HG02973 (cell line): Measurements from ENCODE around the gene ERC2.

ENCODE experiments used
- ATAC-seq: cut with Tn5 transposase; IDR thresholded peaks from one replicate; pipeline ENCODE4 v1.9.1; 2021; ENCODE audit warnings: moderate library complexity; ENCODE audit not compliant: unreplicated experiment

The ERC2 gene

DNA sequence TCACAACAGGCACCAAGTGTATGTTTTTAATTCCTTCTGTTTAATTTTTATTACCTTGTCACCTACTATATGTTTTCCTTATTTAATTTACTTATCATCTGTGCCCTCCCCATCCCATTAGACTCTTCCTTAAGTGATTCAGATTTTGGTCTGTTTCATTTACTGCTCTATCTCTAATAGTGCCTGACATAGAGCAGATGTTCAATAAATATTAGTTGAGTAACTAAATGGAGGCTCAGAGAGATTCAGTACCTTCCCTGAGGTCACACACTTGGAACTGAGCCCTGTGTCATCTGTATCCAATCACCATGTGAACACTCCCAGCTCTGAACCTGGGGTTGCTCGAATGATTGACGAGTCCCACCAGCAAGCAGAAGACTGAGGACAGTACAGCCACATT is 663.1 kb downstream of the ERC2 start:
- no peak for ATAC-seq

DNA sequence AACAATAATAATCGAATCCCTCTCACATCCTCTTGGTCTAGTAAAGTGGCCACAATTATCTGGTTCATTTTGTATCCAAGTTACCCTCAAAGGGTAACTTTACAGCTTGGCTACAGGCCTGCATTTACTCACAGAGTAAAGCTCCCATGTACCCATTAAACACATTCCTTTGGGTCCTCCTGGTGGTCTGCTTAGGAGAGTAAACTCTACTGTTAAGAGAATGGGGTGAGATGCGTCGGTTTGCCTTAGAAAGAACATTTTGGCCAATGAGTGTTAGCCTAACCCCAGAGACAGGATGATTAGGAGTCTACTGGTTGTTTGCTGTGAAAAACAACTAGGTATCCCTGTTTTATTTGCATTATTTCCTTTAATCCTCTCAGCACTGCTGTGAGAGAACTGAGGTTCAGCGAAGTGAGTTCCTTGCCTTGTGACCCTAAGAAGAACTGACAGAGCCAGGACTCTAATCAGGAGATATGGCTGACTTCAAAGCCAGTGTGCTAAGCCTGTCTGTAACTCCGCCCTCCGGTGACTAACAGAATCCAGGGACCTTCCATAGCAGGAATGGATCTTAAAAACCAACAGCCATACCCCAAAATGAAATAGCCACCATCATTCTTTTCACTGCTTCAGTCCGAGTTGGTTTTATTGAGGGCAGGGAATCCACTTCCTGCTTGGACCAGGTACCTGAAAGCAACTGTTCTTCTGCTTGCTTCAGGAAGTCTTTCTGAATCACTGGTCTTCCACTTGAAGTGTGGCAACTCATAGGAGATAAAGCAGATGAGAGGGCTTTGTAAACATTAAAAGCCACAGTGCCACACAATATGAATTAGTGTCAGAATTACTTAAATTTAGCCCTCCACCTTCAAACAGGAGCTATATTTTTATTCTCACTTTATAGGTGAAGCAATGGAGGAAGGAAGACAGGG is 663.8 kb downstream of the ERC2 start:
- no peak for ATAC-seq

GRCh38 chr3:55802816-55803215 is 665.5 kb downstream of the ERC2 start:
- ATAC-seq: no peak

DNA sequence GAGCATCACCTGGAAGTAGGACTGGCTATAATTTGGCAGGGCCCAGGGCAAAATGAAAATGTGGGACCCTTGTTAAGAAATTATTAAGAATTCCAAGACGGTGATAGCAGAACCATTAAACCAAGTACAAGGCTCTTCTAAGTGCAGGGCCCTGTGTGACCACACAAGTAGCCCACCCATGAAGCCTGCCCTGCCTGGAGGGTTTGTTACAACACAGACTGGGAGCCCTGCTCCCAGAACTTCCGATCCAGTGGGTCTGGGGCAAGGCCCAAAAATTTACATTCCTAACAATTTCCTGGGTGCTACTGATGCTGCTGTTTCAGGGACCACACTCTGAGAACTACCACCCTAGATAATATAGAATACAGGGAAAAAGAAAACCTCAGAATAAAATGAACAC is 666.6 kb downstream of the ERC2 start:
- no peak for ATAC-seq

GRCh38 chr3:55801068-55801467 is 667.2 kb downstream of the ERC2 start:
- no peak for ATAC-seq

- no peak for ATAC-seq
Observed at GRCh38 chr3:55797775-55798174, 670.5 kb downstream of the ERC2 start.

- ATAC-seq: no peak
Observed at GRCh38 chr3:55797084-55797483, 671.2 kb downstream of the ERC2 start.

DNA sequence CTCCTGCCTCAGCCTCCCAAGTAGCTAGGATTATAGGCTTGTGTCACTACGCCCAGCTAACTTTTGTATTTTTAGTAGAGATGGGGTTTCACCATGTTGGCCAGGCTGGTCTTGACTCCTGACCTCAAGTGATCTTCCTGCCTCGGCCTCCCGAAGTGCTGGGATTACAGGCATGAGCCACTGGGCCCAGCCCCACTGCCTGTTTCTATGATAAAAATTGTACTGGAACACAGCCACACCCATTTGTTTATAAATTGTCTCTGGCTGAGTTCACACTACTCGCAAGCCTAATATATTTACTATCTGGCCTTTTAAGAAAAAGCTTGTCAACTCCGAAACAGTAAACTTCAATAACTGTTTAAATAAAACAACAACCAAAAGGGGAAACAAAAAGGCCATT is 671.7 kb downstream of the ERC2 start:
- ATAC-seq: no peak

DNA sequence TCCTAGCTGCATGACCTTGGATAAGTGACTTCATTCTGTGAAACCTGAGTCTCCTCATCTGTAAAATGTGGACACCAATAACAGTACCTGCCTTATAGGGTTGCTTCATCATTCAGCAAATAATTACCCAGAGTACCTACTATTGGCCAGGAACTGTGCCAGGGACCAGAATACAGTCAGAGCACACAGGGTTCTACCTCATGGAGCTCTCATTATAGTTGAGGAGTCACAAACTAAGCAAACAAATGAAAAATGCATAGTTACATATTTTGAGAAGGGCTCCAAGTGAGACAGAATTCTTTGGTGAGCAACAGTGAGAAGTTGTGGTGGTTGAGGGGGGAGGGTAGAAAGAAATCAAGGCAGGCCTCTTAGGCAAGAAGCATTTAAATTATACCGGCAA is 672.5 kb downstream of the ERC2 start:
- ATAC-seq: no peak

DNA sequence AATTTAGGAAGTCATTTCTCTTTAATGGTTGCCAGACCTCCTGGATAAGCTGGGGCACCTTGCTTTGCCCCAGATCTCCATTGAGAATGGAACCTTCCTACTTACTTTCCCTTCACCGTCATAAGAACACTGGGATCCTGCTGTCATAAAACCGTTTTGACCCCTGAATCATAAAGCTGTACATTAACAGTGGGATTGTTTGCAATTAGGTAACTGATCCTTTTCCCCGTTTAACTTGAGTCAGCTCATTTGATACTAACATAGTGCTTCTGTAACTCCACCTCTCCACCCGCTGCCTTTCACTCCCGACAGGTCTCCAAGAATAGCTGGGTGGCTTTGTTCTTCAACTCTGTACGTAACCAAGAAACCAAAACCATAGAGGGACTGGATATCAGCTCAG is 673.0 kb downstream of the ERC2 start:
- no peak for ATAC-seq

GRCh38 chr3:55792742-55793141 is 675.5 kb downstream of the ERC2 start:
- no peak for ATAC-seq

DNA sequence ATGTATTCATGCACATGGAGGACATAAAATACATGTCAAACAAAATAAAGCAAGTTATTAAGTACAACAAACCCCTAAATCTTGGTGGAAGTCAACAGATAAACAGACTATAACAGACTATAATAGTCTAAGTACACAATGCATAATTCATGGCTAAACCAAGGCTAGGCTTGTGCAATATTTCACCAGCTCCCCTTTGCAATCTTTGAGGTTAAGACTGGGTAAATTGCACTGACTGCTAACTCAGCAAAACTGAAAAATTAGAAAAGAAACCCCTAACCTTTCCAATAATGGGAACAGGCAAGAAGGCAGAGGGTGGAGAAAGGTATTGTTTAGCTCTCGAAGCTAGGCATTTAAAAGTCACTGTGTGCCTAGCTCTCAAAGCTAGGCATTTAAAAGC is 676.3 kb downstream of the ERC2 start:
- ATAC-seq: no peak

DNA sequence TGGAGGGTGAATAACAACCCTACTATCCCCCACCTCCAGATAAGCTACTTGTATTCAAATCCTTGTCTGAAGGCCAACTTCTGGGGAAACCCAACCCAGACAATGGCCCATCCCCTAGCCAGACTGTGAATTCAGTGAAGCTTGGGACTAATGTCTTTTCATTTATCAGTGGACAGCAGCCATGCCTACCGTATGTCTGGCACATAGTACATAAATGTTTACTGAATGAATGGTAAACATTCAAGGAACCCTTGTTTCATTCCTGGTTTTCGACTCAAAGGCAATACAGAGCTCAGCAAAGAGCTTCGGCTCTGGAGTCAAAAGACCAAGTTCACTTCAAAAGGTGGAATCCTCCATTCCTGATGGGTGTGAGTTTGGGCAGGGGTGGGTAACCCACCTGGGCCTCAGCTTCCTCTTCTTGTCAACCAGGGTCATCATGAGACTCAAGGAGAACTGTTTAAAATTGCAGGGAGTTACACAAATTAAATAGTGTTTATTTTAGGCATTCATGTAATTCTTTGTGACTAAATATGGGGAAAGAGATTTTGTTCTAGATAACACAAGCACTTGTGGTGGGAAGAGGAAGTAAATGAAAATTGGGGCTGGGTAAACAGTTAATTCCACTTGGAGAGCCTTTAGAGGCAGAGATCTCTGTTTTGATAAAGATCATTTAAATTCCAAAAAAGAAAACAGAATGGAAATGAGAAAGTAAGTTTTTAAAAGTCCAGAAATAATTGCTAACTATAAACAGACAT is 677.5 kb downstream of the ERC2 start:
- ATAC-seq: no peak

- ATAC-seq: no peak
Observed at GRCh38 chr3:55789516-55789915, 678.8 kb downstream of the ERC2 start.

- ATAC-seq: no peak
Observed at GRCh38 chr3:55782807-55783206, 685.5 kb downstream of the ERC2 start.

DNA sequence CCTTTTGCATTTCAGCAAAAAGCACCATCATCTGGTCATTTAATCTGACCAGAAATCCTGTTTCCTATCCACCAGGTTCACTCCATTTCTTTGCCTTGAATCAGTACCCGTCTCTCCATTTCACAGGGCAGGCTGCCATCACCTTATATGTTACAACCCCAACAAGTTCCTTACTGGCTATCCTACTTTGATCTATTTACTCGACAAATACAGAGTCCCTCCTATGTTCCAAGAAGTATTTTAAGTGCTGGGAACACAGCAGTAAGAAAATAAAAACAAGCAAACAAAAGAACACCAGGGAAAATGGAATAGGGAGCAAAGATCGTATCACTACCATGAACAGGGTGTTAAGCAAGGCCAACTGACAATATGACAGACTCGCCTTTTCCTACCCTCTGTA is 685.9 kb downstream of the ERC2 start:
- no peak for ATAC-seq

GRCh38 chr3:55780913-55781312 is 687.4 kb downstream of the ERC2 start:
- no peak for ATAC-seq

DNA sequence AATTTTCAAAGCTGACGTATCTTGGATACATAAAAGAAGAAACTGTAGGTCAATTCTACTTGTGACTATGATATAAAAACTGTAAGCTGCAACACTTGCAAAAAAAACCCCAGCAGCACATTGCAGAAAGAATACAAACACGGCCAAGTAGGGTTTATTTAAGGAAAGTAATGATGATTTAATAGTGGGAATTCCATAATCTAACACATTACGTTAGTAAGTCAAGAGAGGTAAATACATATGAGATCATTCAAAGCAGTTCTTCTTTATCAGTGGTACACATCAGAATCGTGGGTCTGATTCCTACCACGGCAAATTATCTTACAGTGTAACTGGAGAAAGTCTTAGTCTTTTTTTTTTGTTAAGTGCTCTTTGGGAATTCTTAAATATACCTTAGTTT is 688.7 kb downstream of the ERC2 start:
- no peak for ATAC-seq

DNA sequence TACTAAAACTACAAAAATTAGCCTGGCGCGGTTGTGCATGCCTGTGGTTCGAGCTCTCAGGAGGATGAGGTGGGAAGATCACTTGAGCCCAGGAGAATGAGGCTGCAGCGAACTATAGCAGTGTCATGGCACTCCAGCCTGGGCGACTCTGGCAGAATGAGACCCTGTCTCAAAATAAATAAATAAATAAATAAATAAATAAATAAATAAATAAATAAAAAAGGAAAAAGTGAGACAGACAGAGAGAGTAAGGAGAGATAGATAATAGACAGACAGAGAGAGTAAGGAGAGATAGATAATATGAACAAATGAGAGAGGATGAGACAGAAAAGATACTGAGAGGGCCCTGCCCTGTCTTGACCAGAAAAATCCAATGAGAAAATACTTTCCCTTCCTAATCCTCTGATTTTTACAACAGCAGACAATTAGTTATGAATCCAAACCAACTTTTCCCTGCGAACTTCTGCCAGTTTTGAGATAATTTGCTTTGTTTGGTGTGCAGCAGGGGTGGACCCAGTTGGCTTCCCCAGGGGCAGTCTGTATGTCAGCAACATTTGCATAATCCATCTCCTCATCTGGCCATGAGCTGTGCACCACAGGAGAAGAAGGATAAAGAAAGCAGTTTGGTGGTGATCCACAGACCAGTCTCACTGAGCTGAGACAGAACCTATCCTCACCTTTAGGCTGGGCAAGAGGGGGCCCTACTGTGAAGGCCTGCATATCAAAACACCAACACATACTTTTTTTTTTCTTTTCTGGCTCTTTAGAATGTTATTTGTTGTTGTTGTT is 692.7 kb downstream of the ERC2 start:
- no peak for ATAC-seq

DNA sequence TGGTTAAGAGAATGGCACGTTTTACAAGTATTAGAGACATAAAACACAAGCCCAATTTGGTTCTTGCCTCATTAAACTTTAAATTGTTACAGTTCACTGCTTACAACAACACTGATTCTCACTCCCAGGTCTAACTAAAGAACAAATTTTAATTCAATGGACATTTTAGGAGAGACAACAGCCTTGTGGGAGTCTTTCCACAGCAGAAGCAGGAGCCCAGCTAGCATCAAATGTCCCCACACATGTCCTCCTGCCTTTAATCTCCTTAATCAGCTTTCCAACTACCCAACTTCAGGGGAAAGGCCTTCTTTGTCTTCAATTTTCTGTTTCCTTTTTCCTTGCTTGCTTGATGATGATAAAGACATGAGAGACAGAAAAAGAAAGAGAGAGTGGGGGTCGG is 693.4 kb downstream of the ERC2 start:
- no peak for ATAC-seq

DNA sequence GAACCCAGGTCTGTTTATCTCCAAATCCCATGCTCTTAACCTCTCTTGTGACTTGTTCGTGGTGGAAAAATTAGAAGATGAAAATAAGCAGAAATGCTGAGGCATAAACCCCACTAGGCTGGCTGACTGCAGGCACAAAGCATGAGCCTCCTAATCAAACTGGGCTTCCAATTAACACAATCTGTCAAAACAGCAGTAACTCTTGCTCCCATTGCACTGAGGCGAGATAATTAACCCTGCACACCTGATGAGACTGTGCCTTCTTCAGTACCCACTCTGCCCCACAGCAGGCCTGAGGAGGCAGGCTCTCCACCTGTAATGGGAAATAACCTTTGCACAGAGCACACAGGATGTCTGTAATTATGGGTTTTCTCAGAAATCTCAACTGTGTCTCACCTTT is 696.8 kb downstream of the ERC2 start:
- no peak for ATAC-seq
